Sciatic nerve (tissue), 2 donors: ENCODE data around the gene RAP2C. TPM values are rescaled to one million over a fixed set of nuclear protein-coding genes. Genes with fewer than 3 reads are reported as not detected.

Experiments used
- ATAC-seq: fragments of 200-7000 bp; cut with Tn5 transposase; one replicate; pipeline ENCODE4 v1.9.1; 2020; ENCODE audit warnings: mild to moderate bottlenecking, moderate library complexity
- DNase-seq: peaks from one replicate; pipeline ENCODE4 v3.0.0-alpha.2; 2020; ENCODE audit warnings: low spot score
- intact Hi-C: fragments of 100-400 bp; cut with DNase I; formaldehyde crosslinking; loops from one replicate; pipeline ENCODE4 v1.14.2; 2022
- total RNA-seq: library from RNA; stranded (reverse); fragmentation: NEBNext Ultra II Directional; extraction: Animal tissue kit (Norgen Biotek cat#: 25700); gene quantifications from one replicate; pipeline ENCODE4 v1.2.1, GENCODE V29; 2021
- donor health status: DM: no; HTN: no; CAD: no.
- donor health status: DM: no; HTN: no; CAD: no.

RAP2C gene
- total RNA-seq = 23.2 TPM

- ATAC-seq = peak; percentile 88
- intact Hi-C loops = no loop called here
- peak; percentile 78 for DNase-seq
Observed at GRCh38 chrX:132219343-132219768, at the start of gene RAP2C. TSS of gene RAP2C (minus strand) at chrX:132219447. CDS start at chrX:132217268, 2,179 bp downstream.

DNA sequence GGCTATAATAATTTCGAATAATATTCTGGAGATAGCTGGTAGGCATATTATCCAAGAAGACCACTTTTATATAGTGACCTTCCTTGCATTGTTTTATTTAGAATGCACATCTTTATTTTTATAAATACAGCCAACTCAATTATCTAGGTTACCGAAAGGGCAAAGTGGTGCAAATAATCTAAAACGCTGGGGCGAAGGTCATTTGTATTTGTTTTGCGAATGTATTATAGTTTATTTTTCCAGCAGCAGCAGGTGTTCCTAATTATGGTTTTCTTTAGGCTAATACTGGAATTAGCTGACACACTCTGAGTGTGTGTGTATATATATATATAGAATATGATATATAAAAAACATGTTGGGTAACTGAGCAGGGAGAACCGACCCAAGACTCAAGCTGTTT, 48.1 kb upstream of the RAP2C start:
- intact Hi-C loops = no loop called here
- ATAC-seq = no peak
- no peak for DNase-seq

- no peak for ATAC-seq
- DNase-seq = no peak
- intact Hi-C loops = no loop called here
Observed at GRCh38 chrX:132266583-132267355, 47.5 kb upstream of the RAP2C start.

GRCh38 chrX:132263127-132263526, 43.9 kb upstream of the RAP2C start:
- intact Hi-C loops = no loop called here
- DNase-seq = no peak
- no peak for ATAC-seq

- DNase-seq (no peak), ATAC-seq (no peak)
- intact Hi-C loops = no loop called here
Observed at GRCh38 chrX:132258509-132258908, 39.3 kb upstream of the RAP2C start.

DNA sequence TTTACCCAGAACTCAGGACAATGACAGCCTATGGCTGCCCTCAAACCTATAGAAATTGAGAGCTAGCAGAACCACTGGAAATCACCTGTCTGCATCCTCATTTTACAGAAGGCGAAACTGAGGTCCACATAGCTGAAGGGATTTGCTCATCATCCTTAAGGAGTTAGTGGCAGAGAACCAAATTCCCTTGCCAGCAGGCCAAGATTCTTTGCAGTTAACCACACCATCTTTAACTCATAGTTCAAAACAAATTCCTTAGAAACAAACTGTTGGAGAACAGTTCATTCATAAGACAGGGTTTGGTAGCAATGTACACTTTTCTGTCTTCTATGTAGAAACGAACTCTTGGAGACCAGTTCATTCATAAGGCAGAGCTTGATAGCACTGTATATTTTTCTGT, 37.9 kb upstream of the RAP2C start:
- no peak for ATAC-seq
- DNase-seq = no peak
- intact Hi-C loops = no loop called here

DNA sequence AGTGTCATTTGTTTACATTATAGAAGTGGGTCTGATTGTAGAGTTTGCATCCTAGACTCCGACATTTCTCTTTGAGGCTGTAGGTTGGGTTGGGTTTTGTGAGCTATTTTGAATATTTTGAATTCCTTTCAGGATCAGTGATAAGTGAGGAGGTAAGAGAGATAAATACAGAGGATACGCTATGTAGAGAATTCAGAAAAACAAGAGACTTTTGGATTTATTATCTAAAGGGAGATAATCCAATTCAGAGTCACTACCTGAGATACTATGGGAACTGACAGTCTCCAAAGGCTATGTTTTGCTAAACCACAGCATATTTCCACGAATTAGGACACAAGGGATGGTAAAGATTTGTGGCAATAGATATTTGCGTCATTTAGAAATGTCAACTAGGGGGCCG, 16.9 kb upstream of the RAP2C start:
- intact Hi-C loops = no loop called here
- ATAC-seq (no peak), DNase-seq (no peak)

DNA sequence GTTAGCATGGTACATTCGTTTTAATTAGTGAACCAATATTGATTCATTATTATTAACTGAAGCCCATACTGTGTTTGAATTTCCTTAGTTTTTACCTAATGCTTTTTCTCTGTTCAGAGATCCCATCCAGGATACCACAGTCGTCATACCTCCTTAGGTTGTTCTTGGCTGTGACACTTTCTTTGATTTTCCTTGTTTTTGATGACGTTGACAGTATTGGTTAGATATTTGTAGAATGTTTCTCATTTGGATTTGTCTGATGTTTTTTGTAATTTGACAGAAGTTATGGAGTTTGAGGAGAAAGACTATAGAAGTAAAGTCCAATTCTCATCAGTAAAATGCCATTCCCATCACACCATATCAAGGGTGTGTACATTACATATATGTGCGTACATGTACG, 16.2 kb upstream of the RAP2C start:
- ATAC-seq (no peak), DNase-seq (no peak)
- intact Hi-C loops = no loop called here

DNA sequence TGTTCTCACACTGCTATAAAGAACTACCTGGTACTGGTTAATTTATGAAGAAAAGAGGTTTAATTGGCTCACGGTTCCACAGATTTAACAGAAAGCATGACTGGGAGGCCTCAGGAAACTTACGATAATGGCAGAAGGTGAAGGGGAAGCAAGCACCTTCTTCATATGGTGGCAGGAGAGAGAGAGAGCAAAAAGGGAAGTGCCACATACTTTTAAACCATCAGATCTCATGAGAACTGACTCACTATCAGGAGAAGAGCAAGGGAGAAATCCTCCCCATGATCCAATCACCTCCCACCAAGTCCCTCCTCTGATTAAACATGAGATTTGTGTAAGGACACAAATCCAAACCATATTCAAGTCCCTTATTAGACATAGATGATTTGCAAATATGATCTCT, 12.3 kb upstream of the RAP2C start:
- intact Hi-C loops = no loop called here
- ATAC-seq (no peak), DNase-seq (no peak)

GRCh38 chrX:132227383-132228112, 8.3 kb upstream of the RAP2C start:
- intact Hi-C loops = no loop called here
- peak; percentile 51 for ATAC-seq
- DNase-seq = no peak

- intact Hi-C loops = no loop called here
- no peak for ATAC-seq
Observed at GRCh38 chrX:132226169-132226568, 6.9 kb upstream of the RAP2C start.

DNA sequence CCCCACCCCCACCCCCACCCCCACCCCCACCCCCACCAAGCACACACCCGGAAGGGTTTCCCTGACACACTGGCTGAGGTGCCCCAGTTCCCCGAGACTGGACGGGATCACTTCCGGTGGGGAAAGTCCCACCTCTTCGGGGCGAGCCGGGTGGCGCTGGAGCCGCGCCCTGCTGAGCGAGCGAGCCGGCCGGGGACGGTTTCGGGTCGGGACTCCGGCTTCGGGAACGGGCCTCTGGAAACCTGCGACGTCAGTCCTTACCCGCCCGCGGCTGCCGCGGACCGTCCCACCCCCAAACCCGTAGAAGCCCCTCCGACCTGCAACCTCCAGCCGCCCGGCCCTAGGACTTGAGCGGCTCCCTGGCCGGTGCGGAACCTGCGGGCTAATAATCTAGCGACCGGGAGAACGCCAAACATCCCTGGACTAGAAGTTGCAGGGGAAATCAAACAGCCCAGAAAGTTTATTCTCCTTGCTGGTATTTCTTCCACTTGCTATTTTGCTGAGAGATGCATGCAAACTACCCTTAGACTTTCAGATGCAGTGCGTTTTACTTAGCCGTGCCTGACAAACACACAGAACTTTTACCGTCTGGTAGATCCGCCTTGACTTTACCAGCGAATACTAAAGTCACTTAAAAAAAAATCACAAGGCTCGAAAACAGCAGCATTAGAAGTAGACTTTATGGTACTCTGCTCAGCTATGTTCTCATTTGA, 991 bp downstream of the RAP2C start:
- intact Hi-C loops = no loop called here

More at GRCh38 chrX:132226169-132226568, 6.9 kb upstream of the RAP2C start:
- DNase-seq = no peak

GRCh38 chrX:132217203-132218073, 1.8 kb downstream of the RAP2C start:
- intact Hi-C loops = no loop called here
- ATAC-seq (peak; percentile 81), DNase-seq (peak; percentile 71)

More for the DNA sequence above, 991 bp downstream of the RAP2C start:
- ATAC-seq (peak; percentile 94), DNase-seq (peak; percentile 89)

DNA sequence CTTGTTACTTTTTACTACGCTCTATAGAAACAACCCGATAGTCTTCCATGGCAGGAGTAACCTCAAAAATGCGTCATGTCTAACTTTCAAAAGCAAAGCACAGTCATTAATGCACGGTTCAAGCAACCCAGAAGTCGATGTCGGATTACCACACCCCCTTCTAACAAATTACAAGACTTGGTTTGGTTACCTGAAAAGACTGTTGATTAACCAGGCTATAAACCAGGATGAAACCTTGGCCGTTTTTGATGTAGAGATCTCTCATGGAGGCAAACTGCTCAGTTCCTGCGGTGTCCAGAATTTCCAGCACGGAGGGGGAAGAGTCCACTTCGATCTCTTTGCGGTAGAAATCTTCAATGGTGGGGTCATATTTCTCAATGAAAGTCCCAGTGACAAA, 2.4 kb downstream of the RAP2C start:
- ATAC-seq (no peak), DNase-seq (no peak)
- intact Hi-C loops = no loop called here

DNA sequence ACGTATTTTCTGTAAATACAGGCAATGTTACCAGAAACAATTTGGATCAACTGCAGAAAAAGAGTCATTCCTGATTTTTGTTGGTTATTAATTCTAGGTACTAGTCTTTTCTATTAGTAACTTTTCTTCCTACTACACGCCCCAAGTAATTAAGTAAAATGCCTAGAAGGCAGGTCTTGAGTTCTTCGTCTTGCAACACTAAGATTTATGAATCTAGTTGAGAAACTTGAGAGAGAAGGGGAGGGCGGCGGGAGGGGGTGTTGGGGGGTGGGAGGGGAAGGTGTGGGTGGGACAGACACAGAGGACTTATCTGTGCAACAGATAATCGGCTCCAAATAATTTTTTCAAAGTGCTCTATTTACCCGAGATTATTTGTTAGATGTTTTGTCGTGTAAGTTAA, 3.0 kb downstream of the RAP2C start:
- no peak for DNase-seq
- ATAC-seq = no peak
- intact Hi-C loops = no loop called here

DNA sequence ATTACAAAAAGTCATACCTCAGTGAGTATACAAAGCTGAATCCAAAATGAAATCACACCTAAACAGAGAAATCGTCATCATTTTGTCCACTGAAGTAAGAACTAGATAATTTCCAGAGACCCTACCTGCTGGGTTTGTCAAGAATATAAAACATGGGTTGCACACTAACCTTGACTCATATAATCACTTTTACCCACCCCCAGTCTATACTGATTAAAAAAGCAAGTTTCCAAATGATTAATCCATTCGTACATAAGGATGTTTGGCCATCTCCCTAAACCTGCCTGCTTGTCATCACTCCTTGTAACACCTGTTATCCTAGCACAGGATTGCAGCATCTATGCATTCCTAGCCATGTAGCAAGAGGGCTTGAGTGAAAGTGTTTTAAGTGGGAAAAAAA, 4.7 kb downstream of the RAP2C start:
- intact Hi-C loops = no loop called here
- DNase-seq (no peak), ATAC-seq (no peak)

- ATAC-seq = no peak
- intact Hi-C loops = no loop called here
Observed at GRCh38 chrX:132209527-132209926, 9.7 kb downstream of the RAP2C start.

DNA sequence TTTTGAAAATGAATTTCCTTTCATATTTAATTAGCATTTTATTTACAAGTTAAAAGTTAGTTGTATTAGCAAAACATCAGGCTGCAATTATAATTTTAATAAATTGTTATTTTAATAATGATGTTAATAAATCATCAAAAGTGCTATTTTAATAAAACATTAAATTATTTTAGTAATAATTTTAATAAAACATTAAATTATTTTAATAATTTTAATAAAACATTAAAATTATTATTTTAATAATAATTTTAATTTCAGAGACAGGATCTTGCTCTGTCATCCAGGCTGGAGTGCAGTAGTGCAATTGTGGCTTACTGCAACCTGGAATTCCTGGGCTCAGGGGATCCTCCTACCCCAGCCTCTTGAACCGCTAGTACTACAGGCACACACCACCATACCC, 10.8 kb downstream of the RAP2C start:
- intact Hi-C loops = no loop called here
- DNase-seq = no peak
- ATAC-seq = no peak

More at GRCh38 chrX:132209527-132209926, 9.7 kb downstream of the RAP2C start:
- no peak for DNase-seq

- intact Hi-C loops = no loop called here
- ATAC-seq = no peak
- DNase-seq = no peak
Observed at GRCh38 chrX:132207996-132208395, 11.3 kb downstream of the RAP2C start.
